GM12801 (cell line): ENCODE data around the gene RAP1GAP.

Experiments
- CTCF ChIP-seq: IDR thresholded peaks from one replicate; pipeline ENCODE4 v1.5.1; 2011; ENCODE audit warnings: control low read depth; ENCODE audit not compliant: insufficient read length; ENCODE audit errors: extremely low read depth

RAP1GAP gene

GRCh38 chr1:21703318-21703963, 34.3 kb upstream of the RAP1GAP start:
- TF ChIP-seq CTCF, result no peak

GRCh38 chr1:21702780-21703179, 33.6 kb upstream of the RAP1GAP start:
- TF ChIP-seq CTCF, result no peak

- TF ChIP-seq CTCF, result no peak
Measured at GRCh38 chr1:21701401-21701800, 32.2 kb upstream of the RAP1GAP start.

GRCh38 chr1:21700094-21700493, 30.9 kb upstream of the RAP1GAP start:
- TF ChIP-seq CTCF, result no peak

GRCh38 chr1:21696931-21697330, 27.8 kb upstream of the RAP1GAP start:
- TF ChIP-seq CTCF, result no peak

- TF ChIP-seq CTCF, result no peak
Measured at GRCh38 chr1:21693732-21694131, 24.6 kb upstream of the RAP1GAP start.

GRCh38 chr1:21691739-21692138, 22.6 kb upstream of the RAP1GAP start:
- TF ChIP-seq CTCF, result no peak
